GM20000 (cell line): ENCODE data around the gene KAT7.
"Not testable (repeated sequence)": the region's sequence is repeated elsewhere in the genome, so short reads cannot be mapped to it uniquely, and the experiment has no call there.

Source experiments
- DNase-seq: peaks from one replicate; pipeline ENCODE4 v3.0.0; 2012; ENCODE audit warnings: low spot score
- TF ChIP-seq, protein P1 (sequence below): IDR thresholded peaks from 2 replicates; pipeline ENCODE4 v1.5.1; 2012; ENCODE audit warnings: mild to moderate bottlenecking, control low read depth; ENCODE audit errors: extremely low read depth, missing control alignments

Gene KAT7

GRCh38 chr17:49822829-49823228, 34.3 kb downstream of the KAT7 start:
- DNase-seq: no peak
- TF ChIP-seq, protein P1, sequence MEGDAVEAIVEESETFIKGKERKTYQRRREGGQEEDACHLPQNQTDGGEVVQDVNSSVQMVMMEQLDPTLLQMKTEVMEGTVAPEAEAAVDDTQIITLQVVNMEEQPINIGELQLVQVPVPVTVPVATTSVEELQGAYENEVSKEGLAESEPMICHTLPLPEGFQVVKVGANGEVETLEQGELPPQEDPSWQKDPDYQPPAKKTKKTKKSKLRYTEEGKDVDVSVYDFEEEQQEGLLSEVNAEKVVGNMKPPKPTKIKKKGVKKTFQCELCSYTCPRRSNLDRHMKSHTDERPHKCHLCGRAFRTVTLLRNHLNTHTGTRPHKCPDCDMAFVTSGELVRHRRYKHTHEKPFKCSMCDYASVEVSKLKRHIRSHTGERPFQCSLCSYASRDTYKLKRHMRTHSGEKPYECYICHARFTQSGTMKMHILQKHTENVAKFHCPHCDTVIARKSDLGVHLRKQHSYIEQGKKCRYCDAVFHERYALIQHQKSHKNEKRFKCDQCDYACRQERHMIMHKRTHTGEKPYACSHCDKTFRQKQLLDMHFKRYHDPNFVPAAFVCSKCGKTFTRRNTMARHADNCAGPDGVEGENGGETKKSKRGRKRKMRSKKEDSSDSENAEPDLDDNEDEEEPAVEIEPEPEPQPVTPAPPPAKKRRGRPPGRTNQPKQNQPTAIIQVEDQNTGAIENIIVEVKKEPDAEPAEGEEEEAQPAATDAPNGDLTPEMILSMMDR: no peak

DNA sequence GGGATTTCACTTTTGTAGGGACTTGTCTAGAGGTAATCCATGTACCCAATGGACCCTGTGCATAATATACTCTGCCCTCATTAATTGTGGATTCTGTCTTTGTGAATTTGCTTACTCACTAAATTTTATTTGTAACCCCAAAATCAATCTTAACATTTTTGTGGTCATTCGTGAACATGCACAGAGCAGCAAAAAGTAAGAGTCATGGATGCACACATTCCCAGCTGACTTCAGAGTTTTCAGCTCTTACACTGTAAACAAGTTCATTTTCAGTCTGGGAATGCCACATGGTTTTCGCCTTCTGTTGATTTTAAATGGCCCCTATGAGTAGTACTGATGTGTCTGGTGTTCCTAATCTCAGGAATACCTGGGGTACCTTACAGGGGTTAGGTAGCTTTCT, 35.1 kb downstream of the KAT7 start:
- DNase-seq: no peak
- TF ChIP-seq, protein P1: no peak

DNA sequence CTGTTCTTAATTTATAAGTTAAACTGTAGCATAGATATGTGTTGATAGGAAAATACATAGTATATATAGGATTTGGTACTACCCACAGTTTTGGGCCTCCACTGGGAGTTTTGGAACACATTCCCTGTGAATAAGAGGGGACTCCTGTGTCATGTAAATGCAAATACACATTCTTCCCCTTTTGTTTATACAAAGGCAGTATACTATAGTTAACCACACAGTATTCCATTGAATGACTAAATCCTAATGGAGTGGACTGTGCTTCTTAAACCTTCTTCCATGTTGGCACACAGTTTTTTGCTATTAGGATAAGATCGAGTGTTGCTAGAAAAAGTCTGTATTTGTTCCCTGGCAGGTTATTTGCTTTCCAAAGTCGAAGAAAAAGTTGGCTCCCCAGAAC, 37.2 kb downstream of the KAT7 start:
- DNase-seq: no peak
- TF ChIP-seq, protein P1: no peak

DNA sequence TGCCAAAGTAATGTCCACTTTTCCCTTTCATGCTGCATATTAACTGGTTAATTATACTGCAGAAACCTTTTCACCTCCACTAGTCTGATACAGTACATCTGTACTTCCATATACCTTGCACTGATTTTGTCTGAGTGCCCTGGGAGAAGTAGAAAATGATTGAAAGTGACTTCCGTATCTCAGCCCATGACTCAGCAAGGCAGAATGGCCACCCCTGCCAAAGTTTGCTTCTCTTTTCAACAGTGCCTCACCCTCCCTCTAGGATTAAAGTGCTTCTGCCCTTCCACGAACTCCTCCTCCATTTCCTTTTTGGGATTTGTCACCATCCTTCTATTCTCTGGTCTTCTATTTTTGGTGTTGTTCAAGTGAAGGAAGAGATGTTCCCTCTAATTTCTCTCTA, 39.8 kb downstream of the KAT7 start:
- not testable (repeated sequence) for DNase-seq

- DNase-seq: no peak
- TF ChIP-seq, protein P1: no peak
Measured at GRCh38 chr17:49829026-49829425, 40.5 kb downstream of the KAT7 start.

DNA sequence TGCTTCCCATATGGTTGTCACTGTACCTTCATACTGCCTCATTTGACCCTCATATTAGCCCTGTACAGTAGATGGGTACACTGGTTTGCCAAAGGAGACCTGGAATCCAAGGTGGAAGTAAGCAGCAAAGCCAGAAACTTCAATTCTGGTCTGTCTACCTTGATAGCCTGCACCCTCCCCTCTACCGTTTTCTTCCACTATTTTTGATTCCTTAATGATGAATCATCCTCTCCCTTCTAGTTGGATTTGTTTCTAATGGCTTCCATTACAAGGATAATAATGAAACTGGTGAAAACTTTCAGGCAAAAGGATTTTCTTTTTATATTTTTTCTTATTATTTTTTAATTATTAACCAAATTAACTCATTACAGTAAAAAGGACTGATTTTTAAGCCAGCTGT, 42.1 kb downstream of the KAT7 start:
- TF ChIP-seq, protein P1: no peak
- no peak for DNase-seq

- no peak for DNase-seq
Measured at GRCh38 chr17:49832840-49833599, 44.5 kb downstream of the KAT7 start.

More at GRCh38 chr17:49832840-49833599, 44.5 kb downstream of the KAT7 start:
- TF ChIP-seq, protein P1: no peak
